ENCODE measurements around the gene DLG2.

The DLG2 gene

DNA sequence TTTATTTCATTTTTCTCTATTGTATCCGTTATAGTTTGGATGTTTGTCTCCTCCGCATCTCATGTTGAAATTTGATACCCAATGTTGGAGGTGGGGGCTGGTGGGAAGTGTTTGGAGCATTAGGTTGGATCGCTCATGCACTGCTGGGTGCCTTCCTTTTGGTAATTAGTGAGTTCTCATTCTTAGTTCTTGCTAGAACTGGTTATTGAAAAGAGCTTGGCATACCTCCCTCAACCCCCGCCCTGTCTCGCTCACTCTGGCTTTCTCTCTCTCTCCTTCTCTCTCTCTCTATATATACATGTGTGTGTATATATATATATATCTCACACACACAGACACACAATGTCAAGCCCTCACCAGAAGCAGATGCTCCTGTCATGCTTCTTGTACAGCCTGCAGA lies 978.7 kb downstream of the DLG2 start:
- FAIRE-seq, result no peak
- DNase-seq (ENCODE audit: extremely low spot score, insufficient read length, low read depth), result no peak

DNA sequence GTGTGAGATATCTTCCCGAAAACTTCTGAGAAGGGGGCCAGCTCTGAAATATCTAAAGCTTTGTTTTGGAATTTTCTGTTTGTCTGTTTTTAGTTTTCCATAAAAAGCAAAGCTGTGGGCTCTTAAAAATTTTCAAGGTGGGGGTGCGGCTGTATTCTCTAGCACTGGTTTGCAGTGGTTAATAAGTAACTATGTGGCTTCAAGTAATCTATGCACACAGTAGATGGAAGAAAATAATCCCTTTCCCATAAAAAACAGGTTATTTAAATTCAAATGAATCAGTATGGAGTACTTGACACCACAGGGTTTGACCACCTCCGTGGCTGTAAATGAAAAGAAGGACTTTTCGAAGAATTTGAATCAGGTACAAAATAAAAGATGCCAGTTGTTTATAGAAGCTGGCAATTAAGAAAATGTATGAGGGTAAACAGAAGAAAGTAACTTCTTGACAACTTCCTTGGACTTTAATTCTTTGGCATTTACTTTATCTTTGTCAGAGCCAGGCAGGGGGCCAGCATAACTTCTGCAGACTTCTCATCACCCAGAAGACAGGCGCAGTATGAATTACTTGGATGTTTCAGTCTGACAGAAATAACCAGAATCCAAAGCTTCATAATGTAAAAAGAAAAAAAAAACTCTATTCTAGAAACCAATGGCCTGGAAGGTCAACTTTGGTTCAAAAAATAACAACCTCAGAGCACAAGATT lies 981.0 kb downstream of the DLG2 start:
- no peak for FAIRE-seq
- no peak for DNase-seq (ENCODE audit: extremely low spot score, insufficient read length, low read depth)

DNA sequence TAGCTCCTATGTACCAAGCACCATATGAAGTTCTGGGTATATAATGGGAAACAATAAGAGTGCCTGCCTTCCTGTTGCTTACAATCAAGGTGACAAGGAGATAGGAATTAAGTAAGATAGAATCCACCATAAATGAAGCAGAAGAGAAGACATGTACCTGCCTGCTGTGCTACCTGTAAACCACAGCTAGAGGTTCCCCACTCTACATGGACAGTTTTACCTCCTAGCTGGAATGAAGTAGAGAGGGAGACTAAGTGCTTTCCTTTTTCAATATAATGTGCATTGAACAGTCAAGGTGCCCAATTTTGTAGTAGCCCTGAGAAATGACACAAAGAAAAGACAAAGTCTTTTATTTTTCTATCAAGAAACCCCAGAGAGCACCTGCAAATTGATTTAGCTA lies 984.6 kb downstream of the DLG2 start:
- FAIRE-seq (no peak), DNase-seq (ENCODE audit: extremely low spot score, insufficient read length, low read depth) (no peak)

DNA sequence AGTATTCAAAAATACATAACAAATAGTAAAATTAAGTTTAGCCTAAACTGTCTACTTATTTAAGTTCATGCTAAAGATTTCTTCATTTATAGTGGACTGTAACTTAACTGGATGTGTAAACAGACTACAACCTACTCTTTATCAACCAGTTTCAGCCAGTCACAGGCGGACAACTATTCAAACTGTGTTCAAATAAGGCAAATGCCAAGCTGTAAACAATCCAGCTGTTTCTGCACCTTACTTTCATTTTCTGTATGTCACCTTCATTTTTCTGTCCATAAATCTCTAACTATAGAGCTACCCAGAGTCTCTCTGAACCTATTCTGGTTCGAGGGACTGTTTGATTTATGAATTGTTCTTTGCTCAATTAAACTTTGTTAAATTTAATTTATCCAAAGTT lies 992.8 kb downstream of the DLG2 start:
- FAIRE-seq (no peak), DNase-seq (ENCODE audit: extremely low spot score, insufficient read length, low read depth) (no peak)

DNA sequence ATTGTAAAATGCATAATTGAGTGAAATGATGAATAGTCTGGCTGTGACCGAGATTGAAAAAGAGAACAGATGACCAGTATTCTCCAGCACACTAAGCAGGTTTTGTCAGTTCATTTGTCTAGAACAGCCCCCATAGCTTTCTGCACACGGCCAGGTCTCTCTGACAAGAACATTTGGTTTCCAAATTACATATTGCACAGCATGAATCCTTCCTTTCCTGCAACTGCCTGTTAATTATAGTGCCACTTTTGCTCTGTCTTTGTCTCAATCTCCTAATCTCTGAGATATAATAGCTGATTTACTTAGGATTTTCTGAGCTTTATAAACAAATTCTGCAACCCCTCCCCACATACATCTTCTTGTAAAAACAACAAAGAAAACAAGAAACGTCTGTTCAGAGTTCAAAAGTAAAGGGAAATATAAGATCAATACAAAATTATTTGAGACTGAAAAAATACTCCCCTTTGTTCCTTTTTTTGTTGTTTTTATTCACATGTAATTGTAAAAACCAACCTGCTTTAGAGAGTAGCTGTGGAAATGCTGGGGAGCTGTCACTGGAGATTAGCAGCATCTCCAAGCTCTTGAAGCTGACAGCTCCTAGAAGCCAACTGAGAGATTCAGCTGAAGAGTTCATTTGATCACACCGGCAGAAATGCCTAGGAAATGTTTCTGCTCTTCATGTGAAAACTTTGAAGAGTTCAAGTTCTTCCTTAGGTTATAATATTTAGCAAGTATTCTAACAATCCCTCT lies 998.1 kb downstream of the DLG2 start:
- DNase-seq (ENCODE audit: extremely low spot score, insufficient read length, low read depth), result no peak

DNA sequence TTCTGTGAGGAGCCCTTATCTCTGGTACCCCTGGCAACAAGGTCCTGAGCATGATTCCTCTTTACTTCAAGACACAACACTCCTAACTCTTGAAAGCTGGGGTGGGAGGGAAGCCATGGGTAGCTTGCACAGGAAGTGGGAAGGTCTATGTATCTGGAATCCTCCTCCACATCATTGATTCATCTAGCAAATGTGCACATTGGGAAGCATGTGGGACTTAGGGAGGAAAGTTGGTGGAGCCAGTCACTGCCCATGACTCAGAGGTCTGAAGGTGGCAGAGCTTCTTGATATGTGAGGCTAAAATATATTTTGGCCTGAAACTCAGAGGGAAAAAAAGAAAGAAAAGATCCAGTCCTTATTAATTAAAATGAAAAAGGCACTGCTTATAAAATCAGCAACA lies 1000.9 kb downstream of the DLG2 start:
- no peak for FAIRE-seq

More for the DNA sequence above, 998.1 kb downstream of the DLG2 start:
- FAIRE-seq, result no peak

DNA sequence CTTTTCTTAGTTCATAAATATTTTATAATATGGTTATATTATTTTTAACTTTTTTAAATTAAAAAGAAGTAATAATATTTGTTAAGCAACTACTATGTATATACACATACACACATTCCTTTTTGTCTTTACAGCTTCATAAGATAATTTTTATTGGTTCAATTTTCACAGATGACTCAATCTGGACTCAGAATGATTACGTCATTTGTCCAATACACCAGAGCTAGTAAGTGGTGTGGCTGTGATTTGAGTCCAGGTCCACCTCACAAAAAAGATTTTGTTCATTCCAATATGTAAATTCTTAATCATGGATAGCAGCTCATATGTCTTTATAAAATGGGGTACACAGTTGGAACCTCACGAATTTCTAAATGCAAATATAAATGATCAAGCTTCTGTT lies 1014.5 kb downstream of the DLG2 start:
- DNase-seq (ENCODE audit: extremely low spot score, insufficient read length, low read depth) (no peak), FAIRE-seq (no peak)

More for the DNA sequence above, 1000.9 kb downstream of the DLG2 start:
- no peak for DNase-seq (ENCODE audit: extremely low spot score, insufficient read length, low read depth)

DNA sequence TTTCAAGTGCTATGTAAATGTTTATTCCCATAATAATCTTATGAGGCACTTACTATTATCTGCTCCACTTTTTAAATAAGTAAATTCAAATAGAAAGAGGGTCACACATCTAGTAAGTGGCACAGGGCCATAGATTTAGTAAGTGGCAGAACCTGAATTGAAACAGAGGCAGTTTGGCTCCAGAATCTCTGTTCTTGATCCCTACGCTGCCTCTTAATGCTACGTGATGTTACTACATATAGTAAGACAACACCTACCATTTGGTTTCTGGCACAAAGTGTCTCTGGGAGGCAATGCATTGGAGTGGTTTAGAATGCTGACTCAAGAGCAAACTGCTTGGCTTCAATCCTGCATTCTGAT lies 1018.3 kb downstream of the DLG2 start:
- FAIRE-seq (no peak), DNase-seq (ENCODE audit: extremely low spot score, insufficient read length, low read depth) (no peak)

DNA sequence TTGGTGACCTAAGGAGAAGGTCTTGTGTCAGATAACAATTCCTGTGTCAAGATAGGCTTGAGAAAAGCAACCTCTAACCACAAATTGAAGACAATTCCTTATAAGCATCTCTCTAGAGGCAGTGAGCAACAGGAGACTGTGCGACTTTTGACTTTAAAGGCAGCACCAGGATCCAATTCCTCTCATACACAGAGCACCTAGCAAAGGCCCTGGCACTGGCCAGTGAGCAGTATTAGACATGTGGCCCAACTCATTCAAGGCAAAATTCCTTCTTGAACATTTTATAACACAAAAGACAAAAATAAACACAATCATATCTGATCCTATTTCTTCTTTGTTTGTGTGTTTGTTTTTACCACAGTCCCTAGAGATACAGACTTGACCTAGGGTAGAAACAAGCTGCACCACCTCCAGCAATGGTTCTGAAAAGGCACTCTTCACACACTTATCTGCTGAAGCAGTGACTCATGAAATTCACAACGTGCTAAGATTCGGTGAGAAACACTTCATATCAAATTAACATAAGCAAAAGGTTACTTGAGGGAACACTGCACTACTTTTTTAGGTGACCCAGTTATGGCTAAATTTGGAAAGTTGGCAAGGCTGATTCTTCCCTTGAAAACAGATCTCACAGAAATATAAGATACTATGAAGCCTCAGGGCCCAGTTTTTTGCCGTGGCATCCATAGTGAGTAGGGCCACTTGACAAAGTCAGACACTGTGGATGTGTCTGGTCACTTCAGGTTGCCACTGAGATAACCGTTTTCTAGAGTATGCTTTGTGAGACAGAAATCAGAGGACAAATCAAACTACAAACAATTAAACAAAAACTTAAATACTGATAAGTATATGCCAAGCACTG lies 1018.9 kb downstream of the DLG2 start:
- DNase-seq (ENCODE audit: extremely low spot score, insufficient read length, low read depth), result no peak
- no peak for FAIRE-seq

DNA sequence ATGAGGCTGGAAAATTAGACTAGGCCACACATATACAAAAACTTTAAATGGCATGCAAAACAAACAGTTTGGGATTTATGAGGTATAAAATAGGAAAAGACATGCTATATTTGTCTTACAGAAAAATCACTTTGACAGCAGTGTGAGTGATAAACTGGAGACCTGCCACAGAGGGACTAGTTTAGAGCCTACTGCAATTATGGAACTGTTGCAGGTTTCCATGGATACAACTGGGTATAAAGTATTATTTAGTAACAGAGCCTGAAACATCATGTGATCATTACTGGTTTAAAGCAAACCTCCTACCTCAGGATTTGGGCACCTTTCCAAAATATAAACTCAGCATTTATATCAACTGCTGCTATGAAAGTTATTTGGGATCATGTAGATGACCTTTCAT lies 1032.5 kb downstream of the DLG2 start:
- DNase-seq (ENCODE audit: extremely low spot score, insufficient read length, low read depth) (no peak), FAIRE-seq (no peak)

DNA sequence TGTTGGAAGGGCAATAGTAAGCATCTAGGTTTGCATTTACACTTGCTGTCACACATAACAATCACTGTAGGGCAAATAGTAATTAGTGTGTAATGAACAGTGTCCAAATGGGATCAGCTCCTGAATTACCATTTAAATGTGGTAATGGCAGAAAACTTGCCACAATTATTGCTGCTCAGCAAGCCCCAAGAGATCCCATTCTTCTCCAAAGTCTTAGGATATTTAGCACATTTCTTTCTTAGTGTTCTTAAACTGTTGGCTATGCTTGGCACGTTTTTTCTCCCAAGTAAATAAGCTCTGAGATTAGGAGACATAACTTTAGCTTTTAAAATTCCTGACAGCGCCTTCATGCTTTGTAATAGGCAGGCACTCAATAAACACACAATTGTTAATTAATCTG lies 1037.0 kb downstream of the DLG2 start:
- no peak for DNase-seq (ENCODE audit: extremely low spot score, insufficient read length, low read depth)
- no peak for FAIRE-seq

DNA sequence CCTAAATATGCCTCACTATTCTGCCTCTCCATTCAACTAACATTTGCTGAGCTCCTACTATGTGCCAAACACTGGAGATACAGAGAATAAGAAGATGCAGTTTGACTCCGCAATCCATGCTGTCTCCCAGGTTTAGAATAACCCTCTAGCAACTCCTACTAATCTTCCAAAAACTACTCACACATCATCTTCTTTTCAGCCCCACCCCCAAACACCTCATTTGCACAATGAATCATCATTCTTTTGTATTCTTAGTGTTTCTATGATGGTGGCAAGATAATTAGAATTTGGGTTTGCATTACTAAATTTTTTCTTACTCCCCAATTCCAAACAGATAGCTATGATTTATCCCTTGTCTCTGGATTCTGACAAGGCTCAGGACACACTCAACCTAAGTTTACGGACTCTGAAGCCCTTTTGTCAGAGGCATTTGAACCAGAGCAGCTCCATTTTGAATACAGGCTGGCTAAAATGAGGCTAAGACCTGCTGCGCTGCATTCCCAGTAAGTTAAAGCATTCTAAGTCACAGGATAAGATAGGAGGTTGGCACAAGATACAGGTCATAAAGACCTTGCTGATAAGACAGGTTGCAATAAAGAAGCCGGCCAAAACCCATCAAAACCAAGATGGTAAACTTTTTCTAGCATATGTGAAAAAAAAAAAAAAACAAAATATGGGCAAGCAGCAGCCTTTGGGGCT lies 1038.9 kb downstream of the DLG2 start:
- FAIRE-seq, result no peak
- DNase-seq (ENCODE audit: extremely low spot score, insufficient read length, low read depth), result no peak

DNA sequence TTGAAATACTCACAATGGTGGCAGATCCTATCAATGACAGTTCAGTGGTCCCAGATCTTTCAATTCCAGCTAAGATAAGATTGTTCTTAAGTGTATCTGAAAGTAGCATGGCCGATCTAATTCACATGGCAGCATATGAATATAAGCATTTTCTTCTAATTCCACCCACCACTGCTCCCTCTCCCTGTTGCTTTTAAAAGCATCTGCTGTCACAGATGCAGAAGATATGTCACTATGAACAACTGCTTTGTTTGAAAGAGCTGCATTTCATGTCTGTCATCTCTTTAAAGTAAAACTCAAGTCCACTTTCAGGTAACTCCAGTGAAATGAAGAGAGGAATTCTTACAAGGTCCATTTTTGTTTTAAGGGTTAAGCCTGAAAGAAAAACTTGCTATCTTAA lies 1044.0 kb downstream of the DLG2 start:
- FAIRE-seq, result no peak
- DNase-seq (ENCODE audit: extremely low spot score, insufficient read length, low read depth), result no peak

DNA sequence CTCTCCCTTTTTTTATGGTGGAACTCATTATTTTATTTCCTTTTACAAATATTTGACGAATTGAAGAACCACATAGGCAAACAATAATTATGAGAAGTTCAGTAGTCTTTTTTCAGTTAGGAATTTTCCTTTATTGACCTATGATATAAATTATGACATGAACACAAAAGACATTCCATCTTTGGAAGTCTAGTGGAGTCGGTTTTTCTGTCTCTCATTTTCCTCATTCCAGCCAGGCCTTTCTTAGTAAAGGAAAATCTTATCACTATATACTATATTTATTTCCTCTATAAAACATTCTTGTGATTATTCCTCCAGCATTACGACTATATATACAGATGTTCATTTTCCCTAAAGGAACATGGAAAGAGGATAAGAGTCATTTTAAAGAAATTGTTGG lies 1046.1 kb downstream of the DLG2 start:
- no peak for FAIRE-seq
- DNase-seq (ENCODE audit: extremely low spot score, insufficient read length, low read depth), result no peak

DNA sequence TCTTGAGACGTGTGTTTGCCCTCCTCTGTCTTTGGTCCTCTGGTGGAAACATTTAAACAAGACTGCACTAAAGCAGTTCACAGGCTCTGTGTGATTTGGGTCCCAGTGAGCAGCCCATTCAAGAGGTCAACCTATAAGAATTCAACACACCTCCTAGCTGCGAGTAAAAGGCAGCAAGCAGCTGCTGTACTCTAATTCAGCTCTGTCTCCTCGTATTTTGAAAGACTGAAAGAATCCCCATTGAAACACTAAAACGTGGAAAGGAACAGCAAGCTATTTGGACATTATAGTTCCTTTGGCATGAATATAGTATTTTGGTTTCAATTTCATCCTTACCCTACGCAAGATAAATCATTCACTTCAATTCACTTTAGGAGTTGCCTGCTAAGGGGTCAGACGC lies 1046.7 kb downstream of the DLG2 start:
- DNase-seq (ENCODE audit: extremely low spot score, insufficient read length, low read depth), result no peak
- FAIRE-seq, result no peak

DNA sequence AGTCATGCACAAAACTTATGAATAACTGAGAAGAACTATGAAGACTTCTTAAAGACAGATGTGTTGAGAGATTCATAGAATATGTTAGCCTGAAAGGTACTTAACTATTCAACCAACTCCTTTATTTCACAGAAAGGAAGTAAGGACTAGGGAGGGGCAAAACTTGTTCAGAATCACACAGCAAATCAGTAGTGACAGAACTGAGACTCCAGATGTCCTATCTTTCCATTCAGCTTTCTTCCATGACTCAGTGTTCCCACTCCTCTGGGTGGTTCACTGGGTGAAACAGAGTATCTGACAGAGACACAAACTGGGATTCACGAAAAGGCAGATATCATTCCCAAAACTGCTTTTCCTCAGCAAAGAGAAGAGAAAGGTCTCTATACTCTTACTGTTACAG lies 1053.3 kb downstream of the DLG2 start:
- no peak for FAIRE-seq

DNA sequence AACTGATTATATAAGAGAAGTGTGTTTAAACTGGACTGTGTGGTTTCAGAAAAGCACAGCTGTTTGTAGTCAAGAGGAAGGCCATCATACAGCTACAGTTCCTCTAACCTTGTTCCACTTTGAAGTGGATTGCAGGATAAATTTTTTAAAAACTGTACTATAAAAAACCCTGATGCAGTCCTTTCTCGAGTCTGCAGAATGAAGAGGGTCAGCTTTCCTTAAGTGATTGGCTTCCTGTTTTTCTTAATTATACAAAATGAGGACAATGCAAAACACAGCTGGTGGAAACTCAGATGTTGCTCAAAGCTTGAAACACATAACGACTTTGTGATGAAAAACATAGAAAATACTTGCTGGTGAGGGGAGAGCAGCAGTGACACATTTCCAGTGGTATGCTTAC lies 1060.5 kb downstream of the DLG2 start:
- DNase-seq (ENCODE audit: extremely low spot score, insufficient read length, low read depth), result no peak
- FAIRE-seq, result no peak

More for the DNA sequence above, 1053.3 kb downstream of the DLG2 start:
- no peak for DNase-seq (ENCODE audit: extremely low spot score, insufficient read length, low read depth)

DNA sequence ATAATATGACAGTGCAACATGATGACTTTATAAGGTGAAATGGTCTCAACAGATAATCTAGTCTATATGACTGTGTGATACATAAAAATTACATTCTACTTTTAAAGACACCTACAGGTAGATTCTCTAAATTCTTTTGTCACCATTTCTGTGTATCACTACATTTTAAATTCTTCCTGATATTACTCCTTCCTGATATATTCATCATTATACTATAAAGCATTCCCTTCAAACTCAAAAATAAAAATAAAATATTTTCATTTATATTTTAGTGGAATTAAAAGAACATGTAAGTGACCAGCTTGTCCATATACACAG lies 1062.3 kb downstream of the DLG2 start:
- no peak for FAIRE-seq
- no peak for DNase-seq (ENCODE audit: extremely low spot score, insufficient read length, low read depth)

DNA sequence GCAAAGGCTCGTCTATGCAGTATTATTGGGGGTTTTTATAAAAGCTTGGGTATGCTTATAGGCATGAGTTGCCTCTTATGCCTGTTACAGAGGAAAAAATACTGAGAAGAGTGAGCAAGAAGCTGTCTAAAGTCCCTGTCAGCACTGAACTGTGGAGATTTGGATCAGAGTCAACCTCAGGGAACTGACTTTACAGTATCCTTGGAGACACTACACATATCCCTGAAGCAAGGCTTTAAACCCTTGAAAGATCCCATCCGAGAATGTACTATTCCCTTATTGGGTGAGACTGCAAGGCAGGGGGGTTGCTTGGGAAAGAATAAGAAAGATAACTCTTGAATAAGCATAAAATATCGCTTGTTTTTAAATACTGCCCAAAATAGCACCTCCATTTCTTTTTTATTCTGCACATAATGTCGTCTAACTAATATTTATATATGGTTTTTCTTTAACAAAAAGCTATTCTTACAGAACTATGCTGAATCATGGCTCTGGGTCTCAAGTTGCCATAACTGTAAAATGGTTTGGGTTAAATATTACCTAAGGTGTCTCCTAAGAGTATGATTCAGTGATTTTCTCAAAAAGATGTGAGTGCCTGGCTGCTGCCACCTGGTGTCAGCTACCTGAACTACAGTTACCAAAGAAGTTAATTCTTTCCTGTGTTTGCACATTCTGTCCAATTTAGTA lies 1062.8 kb downstream of the DLG2 start:
- DNase-seq (ENCODE audit: extremely low spot score, insufficient read length, low read depth) (peak; percentile 25), FAIRE-seq (peak; percentile 35)

DNA sequence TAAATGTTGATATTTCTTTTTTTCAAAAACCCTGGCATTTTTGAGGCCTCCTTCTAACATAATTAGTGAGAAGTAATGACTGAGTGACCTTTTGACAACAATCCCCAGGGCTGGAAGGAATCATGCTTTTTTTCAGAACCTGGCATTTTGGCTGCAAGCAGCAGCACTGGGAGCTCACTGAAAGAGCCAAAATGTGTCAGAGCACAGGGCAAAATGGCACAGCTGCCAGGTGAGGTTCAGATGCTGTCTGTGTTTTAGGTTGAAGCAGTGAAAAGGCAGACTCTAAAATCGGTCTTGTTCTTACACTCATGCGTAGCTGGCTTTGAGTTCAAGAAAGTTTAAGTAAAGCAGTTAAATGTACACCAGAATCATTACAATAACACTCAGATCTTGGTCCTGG lies 1063.8 kb downstream of the DLG2 start:
- DNase-seq (ENCODE audit: extremely low spot score, insufficient read length, low read depth) (no peak), FAIRE-seq (no peak)

Measured in GM18507 (cell line).